SK-N-MC (cell line): ENCODE results near the gene HK2.

Experiments
- EZH2 ChIP-seq: fragments of 200-600 bp; sonication (generic); IDR thresholded peaks from one replicate; pipeline ENCODE4 v1.6.1; 2017; ENCODE audit warnings: antibody characterized with exemption
- FOXP2 ChIP-seq: optimal IDR thresholded peaks from 2 replicates; pipeline ENCODE3; 2011; ENCODE audit warnings: mild to moderate bottlenecking, moderate library complexity; ENCODE audit not compliant: insufficient read depth; ENCODE audit errors: extremely low read length, control extremely low read depth
- POLR2AphosphoS5 ChIP-seq: IDR thresholded peaks from 2 replicates; pipeline ENCODE4 v1.6.1; 2012; ENCODE audit warnings: mild to moderate bottlenecking, low read depth, low read length, borderline replicate concordance

GRCh38 chr2:74887445-74887951, 53.6 kb downstream of the HK2 start:
- TF ChIP-seq EZH2: no peak
- no peak for TF ChIP-seq POLR2AphosphoS5
- no peak for TF ChIP-seq FOXP2
